Osteoblast (primary cell): Measurements from ENCODE around the gene SRSF12. TPM values are rescaled to one million over a fixed set of nuclear protein-coding genes. Genes with fewer than 3 reads are reported as not detected.

Experiments used
- DNase-seq: peaks from one replicate; pipeline ENCODE4 v3.0.0; 2011; ENCODE audit warnings: low spot score, mixed read lengths; ENCODE audit not compliant: insufficient read length; ENCODE audit errors: missing footprints
- H2AFZ ChIP-seq: 2 replicates; pipeline ENCODE4 v1.6.0; 2011; ENCODE audit warnings: mild to moderate bottlenecking, low read length
- H3K27ac ChIP-seq: 2 replicates; pipeline ENCODE4 v1.5.1; 2011; ENCODE audit warnings: mild to moderate bottlenecking, low read depth, low read length, moderate library complexity
- H3K27me3 ChIP-seq: 2 replicates; pipeline ENCODE4 v1.6.0; 2012; ENCODE audit warnings: mild to moderate bottlenecking, control low read depth, inconsistent platforms, low read length, moderate library complexity; ENCODE audit not compliant: insufficient read depth
- H3K36me3 ChIP-seq: 2 replicates; pipeline ENCODE4 v1.5.1; 2011; ENCODE audit warnings: mild to moderate bottlenecking, low read length, control low read depth, moderate library complexity; ENCODE audit not compliant: insufficient read depth
- H3K4me1 ChIP-seq: 2 replicates; pipeline ENCODE4 v1.5.1; 2011; ENCODE audit warnings: mild to moderate bottlenecking, low read length, control low read depth, moderate library complexity; ENCODE audit not compliant: insufficient read depth
- H3K4me2 ChIP-seq: 2 replicates; pipeline ENCODE4 v1.6.0; 2011; ENCODE audit warnings: mild to moderate bottlenecking, low read length; ENCODE audit not compliant: insufficient read depth
- H3K4me3 ChIP-seq: fragments of 200-600 bp; sonication (generic); 3 replicates; pipeline ENCODE4 v1.5.1; 2012; ENCODE audit warnings: mild to moderate bottlenecking, low read length, inconsistent platforms; ENCODE audit not compliant: insufficient read depth
- H3K79me2 ChIP-seq: 2 replicates; pipeline ENCODE4 v1.6.0; 2012; ENCODE audit warnings: mild to moderate bottlenecking, low read length, control low read depth, inconsistent platforms; ENCODE audit not compliant: insufficient read depth
- H3K9me3 ChIP-seq: 2 replicates; pipeline ENCODE4 v1.5.1; 2011; ENCODE audit warnings: low read depth, low read length, control low read depth
- H4K20me1 ChIP-seq: 2 replicates; pipeline ENCODE4 v1.6.0; 2012; ENCODE audit warnings: mild to moderate bottlenecking, low read length, control low read depth; ENCODE audit not compliant: insufficient read depth
- total RNA-seq: library from RNA; depleted of rRNA; stranded (reverse); fragments of >200 nt; gene quantifications from 2 replicates; pipeline ENCODE4 v1.2.3, GENCODE V29; 2012
- TF ChIP-seq, protein P1 (sequence below): IDR thresholded peaks from 2 replicates; pipeline ENCODE4 v1.5.1; 2011; ENCODE audit warnings: mild to moderate bottlenecking, low read depth, low read length, moderate library complexity; ENCODE audit errors: extremely low read depth

Gene SRSF12
- total RNA-seq, 1 donor, result under 0.01 TPM

DNA sequence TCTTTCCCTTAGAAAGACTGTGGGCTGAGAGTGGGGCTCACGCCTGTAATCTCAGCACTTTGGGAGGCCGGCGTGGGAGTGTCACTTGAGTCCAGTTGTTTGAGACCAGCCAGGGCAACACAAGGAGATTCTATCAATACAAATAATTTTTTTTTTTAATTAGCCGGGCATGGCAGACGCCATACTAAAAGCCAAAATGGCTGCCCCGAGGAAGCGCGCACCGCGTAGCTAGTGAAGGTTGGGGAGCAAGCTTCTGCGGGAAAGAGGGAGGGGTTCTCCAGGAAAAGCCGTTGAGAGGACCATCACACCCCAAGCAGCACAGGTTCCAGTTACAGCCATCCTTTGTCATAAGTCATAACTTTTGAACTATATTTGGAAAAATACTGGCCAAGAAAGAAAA is 58.6 kb downstream of the SRSF12 start:
- Histone ChIP-seq H3K4me3 (no peak overlapping the region), H3K9me3 (no peaks in the 10 kb centered on the region), H3K4me2 (no peak overlapping the region), H4K20me1 (no peaks in the 10 kb centered on the region), H3K4me1 (no peaks in the 10 kb centered on the region), H3K36me3 (no peaks in the 10 kb centered on the region), H3K27me3 (no peaks in the 10 kb centered on the region), H3K79me2 (no peaks in the 10 kb centered on the region), H3K27ac (no peak overlapping the region), H2AFZ (no peak overlapping the region)
- TF ChIP-seq, protein P1, sequence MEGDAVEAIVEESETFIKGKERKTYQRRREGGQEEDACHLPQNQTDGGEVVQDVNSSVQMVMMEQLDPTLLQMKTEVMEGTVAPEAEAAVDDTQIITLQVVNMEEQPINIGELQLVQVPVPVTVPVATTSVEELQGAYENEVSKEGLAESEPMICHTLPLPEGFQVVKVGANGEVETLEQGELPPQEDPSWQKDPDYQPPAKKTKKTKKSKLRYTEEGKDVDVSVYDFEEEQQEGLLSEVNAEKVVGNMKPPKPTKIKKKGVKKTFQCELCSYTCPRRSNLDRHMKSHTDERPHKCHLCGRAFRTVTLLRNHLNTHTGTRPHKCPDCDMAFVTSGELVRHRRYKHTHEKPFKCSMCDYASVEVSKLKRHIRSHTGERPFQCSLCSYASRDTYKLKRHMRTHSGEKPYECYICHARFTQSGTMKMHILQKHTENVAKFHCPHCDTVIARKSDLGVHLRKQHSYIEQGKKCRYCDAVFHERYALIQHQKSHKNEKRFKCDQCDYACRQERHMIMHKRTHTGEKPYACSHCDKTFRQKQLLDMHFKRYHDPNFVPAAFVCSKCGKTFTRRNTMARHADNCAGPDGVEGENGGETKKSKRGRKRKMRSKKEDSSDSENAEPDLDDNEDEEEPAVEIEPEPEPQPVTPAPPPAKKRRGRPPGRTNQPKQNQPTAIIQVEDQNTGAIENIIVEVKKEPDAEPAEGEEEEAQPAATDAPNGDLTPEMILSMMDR, result no peak
- no peak for DNase-seq

DNA sequence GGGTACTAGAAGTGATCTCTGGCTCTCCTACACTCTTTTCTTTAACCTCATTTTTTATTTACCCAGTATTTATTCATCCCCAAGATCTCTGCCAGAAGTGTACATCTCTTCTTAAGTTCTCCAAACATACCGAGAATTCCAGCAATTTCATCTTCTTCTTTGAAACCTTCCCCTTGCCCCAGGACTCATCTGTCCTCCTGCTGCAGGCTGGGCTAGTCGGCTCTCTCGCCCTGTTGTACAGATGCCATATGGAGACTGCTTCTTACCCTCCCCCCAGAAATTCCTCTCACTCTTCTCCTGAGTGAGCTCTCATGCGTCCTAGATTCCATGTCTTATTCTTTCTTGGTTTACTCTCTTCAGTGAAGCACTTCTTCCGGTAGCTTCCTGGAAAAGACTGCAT is 59.2 kb downstream of the SRSF12 start:
- H2AFZ ChIP-seq, result no peak overlapping the region
- H3K27ac ChIP-seq, result no peak overlapping the region
- no peaks in the 10 kb centered on the region for H3K79me2 ChIP-seq
- no peak overlapping the region for H3K4me3 ChIP-seq
- H4K20me1 ChIP-seq, result no peaks in the 10 kb centered on the region
- H3K36me3 ChIP-seq, result no peaks in the 10 kb centered on the region
- H3K4me1 ChIP-seq, result no peaks in the 10 kb centered on the region
- no peak overlapping the region for H3K4me2 ChIP-seq
- H3K27me3 ChIP-seq, result no peaks in the 10 kb centered on the region
- TF ChIP-seq, protein P1, result no peak
- peak; percentile 21 for DNase-seq
- H3K9me3 ChIP-seq, result no peaks in the 10 kb centered on the region

DNA sequence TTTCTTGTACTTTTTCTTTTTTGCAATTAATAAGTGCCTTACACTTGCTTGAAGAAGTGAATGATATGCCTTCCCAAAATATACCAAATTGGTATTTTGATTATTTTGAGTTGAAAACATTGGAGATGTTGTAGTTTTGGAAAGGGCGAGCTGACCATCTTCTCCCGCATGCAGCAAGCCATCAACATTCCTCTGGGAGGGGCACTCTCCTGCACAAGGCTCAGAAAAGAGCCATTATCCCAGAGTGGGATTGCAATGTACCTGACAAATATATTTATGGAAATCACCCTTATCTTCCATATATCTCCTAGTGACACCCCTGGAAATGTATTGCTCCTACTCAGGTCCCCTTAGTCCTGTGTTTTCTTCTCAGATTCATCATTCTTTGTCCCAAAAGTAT is 60.1 kb downstream of the SRSF12 start:
- Histone ChIP-seq H3K79me2 (no peaks in the 10 kb centered on the region), H3K4me3 (no peak overlapping the region), H3K9me3 (no peaks in the 10 kb centered on the region), H2AFZ (no peak overlapping the region), H3K36me3 (no peaks in the 10 kb centered on the region), H4K20me1 (no peaks in the 10 kb centered on the region), H3K4me2 (no peak overlapping the region), H3K27ac (no peak overlapping the region), H3K27me3 (no peaks in the 10 kb centered on the region), H3K4me1 (no peaks in the 10 kb centered on the region)
- no peak for DNase-seq
- TF ChIP-seq, protein P1, result no peak

DNA sequence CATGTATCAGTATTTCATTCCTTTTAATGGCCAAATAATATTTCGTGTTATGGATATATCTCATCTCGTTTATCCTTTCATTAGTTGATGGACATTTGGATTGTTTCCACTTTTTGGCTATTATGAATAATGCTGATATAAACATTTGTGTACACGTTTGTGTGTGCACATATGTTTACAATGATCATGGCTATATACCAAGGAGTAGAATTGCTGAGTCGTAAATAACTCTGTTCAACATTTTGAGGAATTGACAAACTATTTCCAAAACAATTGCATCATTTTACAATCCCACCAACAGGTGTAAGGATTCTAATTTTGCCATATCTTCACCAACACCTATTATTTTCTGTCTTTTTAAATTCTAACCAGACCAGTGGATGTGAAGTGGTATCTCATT is 63.7 kb downstream of the SRSF12 start:
- Histone ChIP-seq H3K4me2 (no peak overlapping the region), H3K27me3 (no peaks in the 10 kb centered on the region), H3K4me1 (peaks cover 7% of the 10 kb centered on the region)

More for the DNA sequence above, 63.7 kb downstream of the SRSF12 start:
- no peaks in the 10 kb centered on the region for H3K36me3 ChIP-seq
- no peak overlapping the region for H2AFZ ChIP-seq
- no peak overlapping the region for H3K27ac ChIP-seq
- H3K9me3 ChIP-seq, result no peaks in the 10 kb centered on the region
- H3K4me3 ChIP-seq, result no peak overlapping the region
- TF ChIP-seq, protein P1, result no peak
- H3K79me2 ChIP-seq, result no peaks in the 10 kb centered on the region
- no peaks in the 10 kb centered on the region for H4K20me1 ChIP-seq
- DNase-seq, result no peak
